Adipocyte (in vitro differentiated cells): ENCODE data around the gene BBX.
A peak's percentile ranks its signal among the peaks of the same experiment; 100 is the strongest.

Source experiments
- DNase-seq: peaks from one replicate; pipeline ENCODE4 v3.0.0-alpha.2; 2015; ENCODE audit warnings: low read depth
- H3K27me3 ChIP-seq: replicated peaks from 2 replicates; pipeline ENCODE4 v1.7.0; 2013; ENCODE audit warnings: mild to moderate bottlenecking, low read length, moderate library complexity; ENCODE audit not compliant: control insufficient read depth, insufficient read depth
- H3K36me3 ChIP-seq: 2 replicates; pipeline ENCODE4 v1.7.0; 2013; ENCODE audit warnings: low read length, mild to moderate bottlenecking, moderate library complexity; ENCODE audit not compliant: control insufficient read depth, insufficient read depth, severe bottlenecking
- H3K4me1 ChIP-seq: 2 replicates; pipeline ENCODE4 v1.7.0; 2013; ENCODE audit warnings: mild to moderate bottlenecking, low read length, moderate library complexity; ENCODE audit not compliant: control insufficient read depth, insufficient read depth
- H3K4me3 ChIP-seq: 2 replicates; pipeline ENCODE4 v1.7.0; 2013; ENCODE audit warnings: mild to moderate bottlenecking, low read length, moderate library complexity
- H3K9ac ChIP-seq: 2 replicates; pipeline ENCODE4 v1.7.0; 2013; ENCODE audit warnings: mild to moderate bottlenecking, low read length, moderate library complexity
- H3K9me3 ChIP-seq: 2 replicates; pipeline ENCODE4 v1.7.0; 2013; ENCODE audit warnings: mild to moderate bottlenecking, low read length, moderate library complexity; ENCODE audit not compliant: control insufficient read depth

Gene BBX

DNA sequence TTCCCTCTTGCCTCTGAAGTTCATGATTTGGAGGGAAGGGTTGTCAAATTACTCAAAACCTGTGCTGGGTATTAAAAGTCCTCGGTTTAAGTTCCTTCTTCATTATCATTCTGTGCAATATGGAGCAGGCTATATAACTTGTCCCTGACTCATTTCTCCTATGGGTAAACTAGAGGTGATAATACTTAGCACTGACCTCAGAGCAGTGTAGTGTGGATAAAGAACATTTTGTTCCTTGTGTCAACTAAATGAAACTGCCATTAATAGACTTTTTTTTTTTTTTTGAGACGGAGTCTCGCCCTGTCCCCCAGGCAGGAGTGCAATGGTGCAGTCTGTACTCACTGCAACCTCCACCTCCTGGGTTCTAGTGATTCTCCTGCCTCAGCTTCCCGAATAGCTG lies 2.2 kb upstream of the BBX start:
- H3K4me1 ChIP-seq: peaks cover 4% of the 10 kb centered on the region
- no peak overlapping the region for H3K4me3 ChIP-seq

GRCh38 chr3:107521469-107522059 lies 1.2 kb upstream of the BBX start:
- H3K27me3 ChIP-seq: no peaks in the 10 kb centered on the region
- no peaks in the 10 kb centered on the region for H3K36me3 ChIP-seq
- H3K4me3 ChIP-seq: no peak overlapping the region

More for the DNA sequence above, 2.2 kb upstream of the BBX start:
- no peak for DNase-seq
- no peak overlapping the region for H3K9ac ChIP-seq
- no peaks in the 10 kb centered on the region for H3K9me3 ChIP-seq
- H3K36me3 ChIP-seq: no peaks in the 10 kb centered on the region
- H3K27me3 ChIP-seq: no peaks in the 10 kb centered on the region

DNA sequence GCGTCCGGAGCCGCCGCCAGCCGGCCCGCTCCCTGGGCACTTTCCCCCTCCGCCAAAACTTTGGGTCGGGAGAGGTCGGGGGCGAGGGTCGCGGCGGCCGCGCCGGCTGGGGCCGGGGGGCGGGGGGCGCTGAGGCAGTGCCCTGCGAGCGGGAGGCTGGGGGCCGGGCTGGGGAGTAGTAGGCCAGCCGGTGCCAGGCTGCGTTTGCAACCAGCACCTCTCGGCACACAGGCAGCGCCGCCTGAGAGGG lies 452 bp downstream of the BBX start:
- H3K4me1 ChIP-seq: peaks cover 11% of the 10 kb centered on the region
- H3K27me3 ChIP-seq: no peaks in the 10 kb centered on the region
- DNase-seq: peak; percentile 80
- H3K9me3 ChIP-seq: no peaks in the 10 kb centered on the region
- H3K9ac ChIP-seq: peak overlapping the region; percentile 92
- H3K36me3 ChIP-seq: no peaks in the 10 kb centered on the region
- peak overlapping the region; percentile 99 for H3K4me3 ChIP-seq

More at GRCh38 chr3:107521469-107522059, 1.2 kb upstream of the BBX start:
- Histone ChIP-seq H3K4me1 (peaks cover 11% of the 10 kb centered on the region), H3K9ac (no peak overlapping the region), H3K9me3 (no peaks in the 10 kb centered on the region)
- no peak for DNase-seq

DNA sequence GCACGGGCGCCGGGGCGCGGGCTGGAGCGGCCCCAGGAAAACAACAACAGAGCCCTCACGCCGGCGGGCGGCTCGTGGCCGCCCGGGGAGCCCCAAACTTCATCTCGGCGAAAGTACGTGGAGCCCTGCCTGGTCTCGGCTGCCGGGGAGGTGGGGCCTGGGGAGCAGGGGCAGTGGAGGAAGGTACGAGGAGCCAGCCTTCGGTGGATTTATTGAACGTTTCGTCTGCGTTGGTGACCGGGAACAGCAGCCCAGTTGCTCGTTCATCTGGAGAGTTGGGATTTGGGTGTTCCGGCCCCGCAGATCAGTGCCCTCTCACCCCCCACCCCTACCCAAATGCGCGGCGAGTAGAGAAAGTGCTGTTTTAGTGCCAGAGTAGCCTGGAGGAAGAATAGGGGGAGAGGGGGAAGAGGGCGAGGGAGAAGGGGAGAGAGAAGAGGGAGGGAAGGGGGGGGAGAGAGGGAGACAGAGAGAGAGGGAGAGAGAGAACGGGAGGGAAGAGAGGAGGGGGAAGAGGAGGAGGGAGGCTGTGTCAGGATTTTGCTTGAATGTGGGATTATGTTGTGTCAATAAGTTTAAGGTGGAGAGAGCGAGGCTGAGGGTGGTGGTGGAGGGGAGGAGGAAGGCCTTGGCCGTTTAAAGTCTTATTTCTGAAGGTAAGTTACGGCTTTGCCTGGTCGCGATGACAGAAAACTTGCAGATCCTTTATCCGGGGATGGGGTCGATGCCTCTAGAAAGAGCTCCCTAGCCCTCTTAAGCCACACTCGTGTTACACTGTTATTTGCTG lies 970 bp downstream of the BBX start:
- H3K9ac ChIP-seq: peak overlapping the region; percentile 92
- H3K4me3 ChIP-seq: peak overlapping the region; percentile 99
- H3K27me3 ChIP-seq: no peaks in the 10 kb centered on the region
- peaks cover 11% of the 10 kb centered on the region for H3K4me1 ChIP-seq
- peak; percentile 64 for DNase-seq
- H3K36me3 ChIP-seq: no peaks in the 10 kb centered on the region
- no peaks in the 10 kb centered on the region for H3K9me3 ChIP-seq

DNA sequence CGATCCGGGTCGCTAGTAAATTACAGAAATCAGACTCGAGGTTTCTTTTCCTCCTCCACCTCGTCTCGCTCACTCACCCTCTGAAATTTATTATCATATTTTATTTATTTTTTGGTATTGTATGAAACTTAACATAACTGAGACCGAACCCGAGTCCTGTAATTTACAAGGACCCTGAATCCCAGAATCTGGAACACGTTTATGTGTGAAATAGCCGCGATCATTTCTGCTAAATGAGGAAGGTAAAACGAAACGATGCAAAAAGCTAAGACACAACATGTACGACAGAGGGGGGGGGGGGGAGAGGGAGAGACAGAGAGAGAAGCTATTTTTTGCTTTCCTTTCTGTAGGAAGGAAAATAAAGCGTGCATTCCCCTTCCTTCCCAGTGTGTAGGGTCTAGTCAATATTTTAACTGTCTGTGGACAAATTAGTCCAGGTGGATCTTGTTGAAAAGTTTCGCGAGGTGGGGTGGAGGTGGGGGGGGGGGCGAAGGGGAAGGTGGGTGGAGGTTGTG lies 1.6 kb downstream of the BBX start:
- Histone ChIP-seq H3K9me3 (no peaks in the 10 kb centered on the region), H3K36me3 (no peaks in the 10 kb centered on the region), H3K4me3 (peak overlapping the region; percentile 99), H3K4me1 (peaks cover 11% of the 10 kb centered on the region), H3K9ac (peak overlapping the region; percentile 92), H3K27me3 (no peaks in the 10 kb centered on the region)
- peak; percentile 61 for DNase-seq

GRCh38 chr3:107524841-107525643 lies 2.3 kb downstream of the BBX start:
- no peaks in the 10 kb centered on the region for H3K27me3 ChIP-seq
- no peaks in the 10 kb centered on the region for H3K36me3 ChIP-seq
- peaks cover 11% of the 10 kb centered on the region for H3K4me1 ChIP-seq
- H3K4me3 ChIP-seq: peak overlapping the region; percentile 99
- no peaks in the 10 kb centered on the region for H3K9me3 ChIP-seq
- DNase-seq: peak; percentile 76
- peak overlapping the region; percentile 92 for H3K9ac ChIP-seq

DNA sequence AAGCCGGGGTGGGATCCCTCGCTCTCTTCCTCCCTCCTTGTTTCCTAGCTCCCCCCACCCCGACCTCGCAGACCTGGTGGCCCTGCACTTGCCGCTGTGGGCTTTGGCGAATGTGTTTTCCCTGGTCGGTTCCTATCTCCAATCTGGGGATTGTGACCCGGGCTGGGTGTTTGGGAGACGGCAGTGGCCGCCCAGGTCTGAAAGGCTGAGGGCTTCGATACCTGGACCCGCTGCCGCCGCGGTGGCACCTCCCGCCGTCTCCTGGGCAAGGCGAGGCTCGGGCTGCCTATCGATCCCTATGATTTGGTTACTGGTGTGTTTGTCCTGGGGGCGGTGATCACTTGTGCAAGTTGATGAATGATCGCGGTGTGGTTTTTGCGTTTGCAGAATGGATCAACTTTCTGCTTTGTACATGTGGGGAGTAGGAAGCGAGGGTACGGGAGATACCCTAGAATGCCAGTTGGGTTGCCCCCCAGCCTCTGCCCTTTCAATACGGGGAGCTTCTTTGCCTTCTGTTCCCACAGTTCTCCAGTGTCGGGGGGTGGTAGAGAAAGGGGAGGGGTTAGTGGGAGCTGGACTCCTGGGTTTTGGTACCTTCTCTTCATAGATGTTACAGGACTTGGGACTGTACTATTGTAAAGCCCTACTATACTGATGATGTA lies 3.0 kb downstream of the BBX start:
- Histone ChIP-seq H3K4me1 (peaks cover 11% of the 10 kb centered on the region), H3K36me3 (no peaks in the 10 kb centered on the region), H3K4me3 (peak overlapping the region; percentile 99), H3K9me3 (no peaks in the 10 kb centered on the region), H3K27me3 (no peaks in the 10 kb centered on the region), H3K9ac (peak overlapping the region; percentile 92)
- peak; percentile 43 for DNase-seq

- DNase-seq: no peak
- Histone ChIP-seq H3K36me3 (no peaks in the 10 kb centered on the region), H3K9me3 (no peaks in the 10 kb centered on the region), H3K4me3 (no peak overlapping the region), H3K27me3 (no peaks in the 10 kb centered on the region), H3K4me1 (no peaks in the 10 kb centered on the region), H3K9ac (no peak overlapping the region)
Observed at GRCh38 chr3:107531917-107532469, 9.2 kb downstream of the BBX start.

GRCh38 chr3:107540857-107541256 lies 18.1 kb downstream of the BBX start:
- Histone ChIP-seq H3K4me1 (no peaks in the 10 kb centered on the region), H3K4me3 (no peak overlapping the region), H3K36me3 (peaks cover 4% of the 10 kb centered on the region), H3K9ac (no peak overlapping the region), H3K9me3 (no peaks in the 10 kb centered on the region), H3K27me3 (no peaks in the 10 kb centered on the region)
- no peak for DNase-seq

DNA sequence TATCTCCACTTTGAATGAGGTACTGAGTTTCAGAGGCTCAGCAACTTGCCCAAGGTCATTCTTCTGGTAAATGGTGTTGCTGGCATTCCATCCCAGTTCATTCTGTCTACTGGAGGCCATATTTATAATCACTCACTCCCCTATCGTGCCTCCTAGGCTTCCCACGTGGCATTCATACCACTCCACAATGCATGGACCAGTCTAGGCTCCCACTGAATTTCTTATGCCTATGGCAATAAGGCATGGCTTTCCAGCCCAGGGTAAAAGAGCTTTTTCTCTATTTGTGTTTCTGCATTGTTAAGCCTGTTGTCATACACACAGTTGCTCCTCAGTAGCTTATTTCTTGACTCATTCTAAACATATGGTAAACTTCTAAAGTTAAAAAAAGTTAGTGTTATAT lies 19.9 kb downstream of the BBX start:
- H3K27me3 ChIP-seq: no peaks in the 10 kb centered on the region
- no peaks in the 10 kb centered on the region for H3K9me3 ChIP-seq
- H3K4me3 ChIP-seq: no peak overlapping the region
- no peaks in the 10 kb centered on the region for H3K4me1 ChIP-seq
- peak; percentile 26 for DNase-seq
- H3K9ac ChIP-seq: no peak overlapping the region
- H3K36me3 ChIP-seq: peaks cover 3% of the 10 kb centered on the region
